Measurements from ENCODE around the gene PDE4D. TPM values are rescaled to one million over a fixed set of nuclear protein-coding genes. Genes with fewer than 3 reads are reported as not detected.

PDE4D gene
- polyA plus RNA-seq, 1 donor (not counting 4 experiments of a cell fraction or from before 2014, with no cell fraction given) = 3.6 TPM

GRCh38 chr5:59149827-59150226, 743.7 kb downstream of the PDE4D start:
- Histone ChIP-seq H3K9ac (ENCODE audit: control insufficient read depth, extremely low read depth, insufficient read depth, low read length) (no peak overlapping the region), H3K36me3 (ENCODE audit: control insufficient read depth in 2 of 2, extremely low read depth in 1 of 2, insufficient read depth in 2 of 2, low read length in 2 of 2) (no peaks in the 10 kb centered on the region), H2AFZ (ENCODE audit: control insufficient read depth, low read length) (no peak overlapping the region), H3K4me1 (ENCODE audit: control insufficient read depth, extremely low read depth, insufficient read depth, low read length) (no peaks in the 10 kb centered on the region), H3K9me3 (ENCODE audit: control insufficient read depth, low read depth, low read length) (no peaks in the 10 kb centered on the region), H3K27me3 (ENCODE audit: control insufficient read depth, extremely low read depth, insufficient read depth, low read length) (no peaks in the 10 kb centered on the region), H3K79me2 (ENCODE audit: control insufficient read depth, insufficient read depth, low read length) (no peaks in the 10 kb centered on the region), H4K20me1 (ENCODE audit: control insufficient read depth, extremely low read depth, insufficient read depth, low read length) (no peaks in the 10 kb centered on the region), H3K4me3 (ENCODE audit: control insufficient read depth in 2 of 3, extremely low read depth in 1 of 3, insufficient read depth in 2 of 3, low read depth in 1 of 3, low read length in 3 of 3) (no peak overlapping the region), H3K9me1 (ENCODE audit: control insufficient read depth, extremely low read depth, insufficient read depth, low read length) (no peaks in the 10 kb centered on the region), H3K27ac (ENCODE audit: control insufficient read depth, insufficient read depth, low read length) (no peak overlapping the region), H3K4me2 (ENCODE audit: control insufficient read depth, extremely low read depth, insufficient read depth, low read depth, low read length) (no peak overlapping the region)
- no peak for FAIRE-seq
- TF ChIP-seq CTCF (optimal IDR thresholded peaks at IDR 0.05 in 1 of 3, IDR thresholded peaks at IDR 0.05 in 1 of 3, conservative IDR thresholded peaks at IDR 0.05 in 1 of 3; ENCODE audit: extremely low read depth in 1 of 3, insufficient read depth in 2 of 3, low read length in 3 of 3) (no peak), EZH2 (IDR thresholded peaks at IDR 0.05; ENCODE audit: low read length) (no peak)
- DNase-seq (ENCODE audit: low read depth, low spot score) = no peak
- dilution Hi-C loops (cut with MboI; ENCODE audit: extremely low pct_ligation_motif_present, low sequenced_read_pairs) = no loop called here

- no peak overlapping the region for H3K4me2 ChIP-seq (ENCODE audit: control insufficient read depth, extremely low read depth, insufficient read depth, low read depth, low read length)
- no peak for FAIRE-seq
- no peaks in the 10 kb centered on the region for H3K4me1 ChIP-seq (ENCODE audit: control insufficient read depth, extremely low read depth, insufficient read depth, low read length)
These were observed 744.3 kb downstream of the PDE4D start for GRCh38 chr5:59149271-59149670.

More at GRCh38 chr5:59149271-59149670, 744.3 kb downstream of the PDE4D start:
- Histone ChIP-seq H2AFZ (ENCODE audit: control insufficient read depth, low read length) (no peak overlapping the region), H3K9me1 (ENCODE audit: control insufficient read depth, extremely low read depth, insufficient read depth, low read length) (no peaks in the 10 kb centered on the region), H3K9ac (ENCODE audit: control insufficient read depth, extremely low read depth, insufficient read depth, low read length) (no peak overlapping the region), H3K27me3 (ENCODE audit: control insufficient read depth, extremely low read depth, insufficient read depth, low read length) (no peaks in the 10 kb centered on the region), H3K4me3 (ENCODE audit: control insufficient read depth in 2 of 3, extremely low read depth in 1 of 3, insufficient read depth in 2 of 3, low read depth in 1 of 3, low read length in 3 of 3) (no peak overlapping the region), H3K79me2 (ENCODE audit: control insufficient read depth, insufficient read depth, low read length) (no peaks in the 10 kb centered on the region), H3K27ac (ENCODE audit: control insufficient read depth, insufficient read depth, low read length) (no peak overlapping the region), H3K9me3 (ENCODE audit: control insufficient read depth, low read depth, low read length) (no peaks in the 10 kb centered on the region), H4K20me1 (ENCODE audit: control insufficient read depth, extremely low read depth, insufficient read depth, low read length) (no peaks in the 10 kb centered on the region), H3K36me3 (ENCODE audit: control insufficient read depth in 2 of 2, extremely low read depth in 1 of 2, insufficient read depth in 2 of 2, low read length in 2 of 2) (no peaks in the 10 kb centered on the region)
- TF ChIP-seq CTCF (optimal IDR thresholded peaks at IDR 0.05 in 1 of 3, IDR thresholded peaks at IDR 0.05 in 1 of 3, conservative IDR thresholded peaks at IDR 0.05 in 1 of 3; ENCODE audit: extremely low read depth in 1 of 3, insufficient read depth in 2 of 3, low read length in 3 of 3) (no peak), EZH2 (IDR thresholded peaks at IDR 0.05; ENCODE audit: low read length) (no peak)
- no peak for DNase-seq (ENCODE audit: low read depth, low spot score)
- dilution Hi-C loops (cut with MboI; ENCODE audit: extremely low pct_ligation_motif_present, low sequenced_read_pairs) = no loop called here
